Measurements from ENCODE around the gene ROBO2.

Gene ROBO2

GRCh38 chr3:77182341-77182740 lies 142.4 kb downstream of the ROBO2 start:
- H3K4me3 ChIP-seq (replicated peaks; ENCODE audit: low read depth, low read length) = no peak overlapping the region
- TF ChIP-seq, protein P1, sequence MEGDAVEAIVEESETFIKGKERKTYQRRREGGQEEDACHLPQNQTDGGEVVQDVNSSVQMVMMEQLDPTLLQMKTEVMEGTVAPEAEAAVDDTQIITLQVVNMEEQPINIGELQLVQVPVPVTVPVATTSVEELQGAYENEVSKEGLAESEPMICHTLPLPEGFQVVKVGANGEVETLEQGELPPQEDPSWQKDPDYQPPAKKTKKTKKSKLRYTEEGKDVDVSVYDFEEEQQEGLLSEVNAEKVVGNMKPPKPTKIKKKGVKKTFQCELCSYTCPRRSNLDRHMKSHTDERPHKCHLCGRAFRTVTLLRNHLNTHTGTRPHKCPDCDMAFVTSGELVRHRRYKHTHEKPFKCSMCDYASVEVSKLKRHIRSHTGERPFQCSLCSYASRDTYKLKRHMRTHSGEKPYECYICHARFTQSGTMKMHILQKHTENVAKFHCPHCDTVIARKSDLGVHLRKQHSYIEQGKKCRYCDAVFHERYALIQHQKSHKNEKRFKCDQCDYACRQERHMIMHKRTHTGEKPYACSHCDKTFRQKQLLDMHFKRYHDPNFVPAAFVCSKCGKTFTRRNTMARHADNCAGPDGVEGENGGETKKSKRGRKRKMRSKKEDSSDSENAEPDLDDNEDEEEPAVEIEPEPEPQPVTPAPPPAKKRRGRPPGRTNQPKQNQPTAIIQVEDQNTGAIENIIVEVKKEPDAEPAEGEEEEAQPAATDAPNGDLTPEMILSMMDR (IDR thresholded peaks at IDR 0.05; ENCODE audit: insufficient read depth, low read length, poor library complexity, severe bottlenecking) = no peak
- no peaks in the 10 kb centered on the region for H3K36me3 ChIP-seq (ENCODE audit: control insufficient read depth, insufficient read depth, low read length)
- H3K27me3 ChIP-seq (replicated peaks; ENCODE audit: control insufficient read depth, insufficient read depth, low read length) = no peaks in the 10 kb centered on the region
- DNase-seq (ENCODE audit: extremely low read depth, insufficient read length) = no peak

DNA sequence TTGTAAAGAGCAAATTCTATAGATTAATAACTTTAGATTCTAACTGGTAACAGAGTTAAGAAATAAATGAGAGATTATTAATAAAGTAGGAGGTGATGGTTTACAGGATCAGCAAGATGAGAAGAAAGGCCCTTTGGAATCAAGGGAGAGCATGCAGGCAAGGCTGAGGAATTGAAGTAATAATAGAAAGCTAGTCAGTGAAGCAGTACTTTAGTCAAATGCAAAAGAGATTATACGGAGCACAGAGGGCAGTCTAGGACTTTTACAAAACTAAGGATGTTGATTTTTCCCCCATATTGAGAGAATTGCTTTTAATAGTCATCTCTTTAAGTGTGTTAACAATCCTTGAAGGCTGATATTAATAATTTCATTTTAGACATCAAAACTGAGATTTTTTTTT lies 146.4 kb downstream of the ROBO2 start:
- Histone ChIP-seq H3K36me3 (ENCODE audit: control insufficient read depth, insufficient read depth, low read length) (no peaks in the 10 kb centered on the region), H3K4me3 (replicated peaks; ENCODE audit: low read depth, low read length) (no peak overlapping the region), H3K27me3 (replicated peaks; ENCODE audit: control insufficient read depth, insufficient read depth, low read length) (no peaks in the 10 kb centered on the region)
- no peak for DNase-seq (ENCODE audit: extremely low read depth, insufficient read length)
- TF ChIP-seq, protein P1 (IDR thresholded peaks at IDR 0.05; ENCODE audit: insufficient read depth, low read length, poor library complexity, severe bottlenecking) = no peak

- Histone ChIP-seq H3K4me3 (replicated peaks; ENCODE audit: low read depth, low read length) (no peak overlapping the region), H3K27me3 (replicated peaks; ENCODE audit: control insufficient read depth, insufficient read depth, low read length) (no peaks in the 10 kb centered on the region), H3K36me3 (ENCODE audit: control insufficient read depth, insufficient read depth, low read length) (no peaks in the 10 kb centered on the region)
- TF ChIP-seq, protein P1 (IDR thresholded peaks at IDR 0.05; ENCODE audit: insufficient read depth, low read length, poor library complexity, severe bottlenecking) = no peak
- DNase-seq (ENCODE audit: extremely low read depth, insufficient read length) = no peak
Observed at GRCh38 chr3:77186728-77187127, 146.8 kb downstream of the ROBO2 start.

DNA sequence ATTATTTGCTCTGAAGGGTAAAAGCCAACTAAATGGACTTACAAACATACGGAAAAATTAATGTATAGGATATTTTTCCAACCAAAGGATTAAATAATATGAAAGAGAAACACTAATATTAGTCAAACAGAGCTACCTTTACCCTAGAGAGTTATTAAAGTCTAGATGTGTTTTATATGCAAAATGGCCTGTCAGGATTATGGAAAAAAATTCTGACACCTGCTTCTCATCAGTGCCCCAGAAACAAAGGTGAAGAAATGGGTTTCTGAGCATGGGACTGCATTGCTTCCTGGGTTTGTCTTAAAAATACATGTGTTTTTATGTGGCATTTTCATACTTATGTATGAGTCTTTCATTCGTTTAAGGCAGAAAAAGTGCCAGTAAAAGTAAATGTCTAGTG lies 148.3 kb downstream of the ROBO2 start:
- H3K4me3 ChIP-seq (replicated peaks; ENCODE audit: low read depth, low read length) = no peak overlapping the region
- no peak for DNase-seq (ENCODE audit: extremely low read depth, insufficient read length)
- TF ChIP-seq, protein P1 (IDR thresholded peaks at IDR 0.05; ENCODE audit: insufficient read depth, low read length, poor library complexity, severe bottlenecking) = no peak

DNA sequence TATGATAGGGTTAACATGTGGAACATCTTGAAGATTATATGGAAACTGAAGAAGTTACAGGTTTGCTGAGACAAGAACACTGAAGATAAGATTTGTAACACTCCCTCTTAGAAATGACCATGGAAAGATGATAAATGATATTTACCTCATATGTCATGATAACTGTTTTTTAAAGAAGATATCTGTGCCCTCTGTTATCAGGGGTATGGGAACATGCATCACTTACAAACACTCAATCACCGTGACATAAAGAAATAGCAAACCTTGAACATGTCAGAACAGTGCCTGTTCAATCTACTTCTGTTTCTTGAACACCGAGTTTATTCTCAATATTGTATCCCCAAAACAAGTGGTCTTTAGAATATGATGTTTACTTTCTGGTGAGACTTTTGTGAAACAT lies 149.4 kb downstream of the ROBO2 start:
- Histone ChIP-seq H3K36me3 (ENCODE audit: control insufficient read depth, insufficient read depth, low read length) (no peaks in the 10 kb centered on the region), H3K27me3 (replicated peaks; ENCODE audit: control insufficient read depth, insufficient read depth, low read length) (no peaks in the 10 kb centered on the region), H3K4me3 (replicated peaks; ENCODE audit: low read depth, low read length) (no peak overlapping the region)
- DNase-seq (ENCODE audit: extremely low read depth, insufficient read length) = no peak
- TF ChIP-seq, protein P1 (IDR thresholded peaks at IDR 0.05; ENCODE audit: insufficient read depth, low read length, poor library complexity, severe bottlenecking) = no peak

More for the DNA sequence above, 148.3 kb downstream of the ROBO2 start:
- Histone ChIP-seq H3K36me3 (ENCODE audit: control insufficient read depth, insufficient read depth, low read length) (no peaks in the 10 kb centered on the region), H3K27me3 (replicated peaks; ENCODE audit: control insufficient read depth, insufficient read depth, low read length) (no peaks in the 10 kb centered on the region)

- no peak for DNase-seq (ENCODE audit: extremely low read depth, insufficient read length)
- Histone ChIP-seq H3K4me3 (replicated peaks; ENCODE audit: low read depth, low read length) (no peak overlapping the region), H3K36me3 (ENCODE audit: control insufficient read depth, insufficient read depth, low read length) (no peaks in the 10 kb centered on the region), H3K27me3 (replicated peaks; ENCODE audit: control insufficient read depth, insufficient read depth, low read length) (no peaks in the 10 kb centered on the region)
- TF ChIP-seq, protein P1 (IDR thresholded peaks at IDR 0.05; ENCODE audit: insufficient read depth, low read length, poor library complexity, severe bottlenecking) = no peak
Observed at GRCh38 chr3:77189684-77190083, 149.8 kb downstream of the ROBO2 start.
